ENCODE measurements around the gene KRTAP12-2.

- no peak for TF ChIP-seq CTCF (tag by site-specific recombination; IDR thresholded peaks at IDR 0.05)
- TF ChIP-seq ZNF221 (tag by site-specific recombination; IDR thresholded peaks at IDR 0.05; ENCODE audit: borderline replicate concordance) = no peak
Measured at GRCh38 chr21:44649521-44650100, 17.1 kb downstream of the KRTAP12-2 start.
